Endothelial cell of umbilical vein (primary cell): ENCODE data around the gene CLCN4. TPM values are rescaled to one million over a fixed set of nuclear protein-coding genes. Genes with fewer than 3 reads are reported as not detected.

ENCODE experiments used
- BruUV-seq: library from RNA; stranded (reverse); fragments of 400-500 nt; replicated peaks from 2 replicates; lab custom pipeline; 2021; lab: Mats Ljungman, UMichigan
- CTCF ChIA-PET: fragments of 300-600, 350-600 bp; sonication (Branson Sonifier 250); formaldehyde crosslinking; loops from one replicate; lab custom pipeline; 2021; ENCODE audit warnings: antibody characterized with exemption, inconsistent platforms; lab: Charles Lee
- POLR2A ChIA-PET: fragments of 300-600, 350-600 bp; sonication (Branson Sonifier 250); formaldehyde crosslinking; loops from one replicate; lab custom pipeline; 2021; ENCODE audit warnings: antibody characterized with exemption, inconsistent platforms; lab: Charles Lee
- DNase-seq: peaks from one replicate; pipeline ENCODE4 v3.0.0-alpha.2; 2011; ENCODE audit warnings: low read depth, low spot score
- FAIRE-seq: peaks from 2 replicates; lab custom pipeline; 2011; peaks lifted over from hg19 to GRCh38; lab: Jason Lieb, UNC
- H2AFZ ChIP-seq: 2 replicates; pipeline ENCODE4 v1.6.0; 2012; ENCODE audit warnings: low read depth, low read length, control low read depth, inconsistent platforms
- H3K27ac ChIP-seq: 2 replicates; pipeline ENCODE4 v1.5.1; 2011; ENCODE audit warnings: low read depth, mild to moderate bottlenecking, control low read depth, low read length, moderate library complexity; ENCODE audit not compliant: insufficient read depth
- H3K27me3 ChIP-seq, 2 experiments: 2 replicates each; pipeline versions ENCODE4 v1.6.0 to v1.6.1; 2011; ENCODE audit warnings: low read length in 2 of 2, mixed read lengths in 1 of 2; ENCODE audit not compliant: control insufficient read depth in 2 of 2, insufficient read depth in 2 of 2
- H3K36me3 ChIP-seq, 2 experiments: 2 replicates in 1 of 2; 3 replicates in 1 of 2; pipeline ENCODE4 v1.5.1; 2011; ENCODE audit warnings: low read length in 2 of 2, mild to moderate bottlenecking in 1 of 2, moderate library complexity in 1 of 2; ENCODE audit not compliant: control insufficient read depth in 2 of 2, insufficient read depth in 2 of 2; ENCODE audit errors: extremely low read depth in 1 of 2
- H3K4me1 ChIP-seq: 3 replicates; pipeline ENCODE4 v1.5.1; 2011; ENCODE audit warnings: mild to moderate bottlenecking, low read length; ENCODE audit not compliant: control insufficient read depth, insufficient read depth; ENCODE audit errors: extremely low read depth
- H3K4me2 ChIP-seq: 2 replicates; pipeline ENCODE4 v1.6.1; 2011; ENCODE audit warnings: low read length, control low read depth, mixed read lengths; ENCODE audit not compliant: insufficient read depth
- H3K4me3 ChIP-seq, 3 experiments: fragments of 200-600 bp in 1 of 3; sonication (generic), shearing (Covaris generic) in 1 of 3; replicated peaks in 1 of 3; 2 replicates each; pipeline ENCODE4 v1.5.1; 2011 to 2016; ENCODE audit warnings: control low read depth in 3 of 3, low read length in 3 of 3, mild to moderate bottlenecking in 2 of 3, inconsistent platforms in 1 of 3, low read depth in 1 of 3, moderate library complexity in 1 of 3; ENCODE audit not compliant: insufficient read depth in 1 of 3
- H3K79me2 ChIP-seq: 2 replicates; pipeline ENCODE4 v1.6.0; 2012; ENCODE audit warnings: low read length, inconsistent platforms; ENCODE audit not compliant: control insufficient read depth, insufficient read depth
- H3K9ac ChIP-seq: replicated peaks from 2 replicates; pipeline ENCODE3; 2011; ENCODE audit warnings: low read length, control low read depth; ENCODE audit not compliant: insufficient read depth; ENCODE audit errors: extremely low read depth
- H3K9me1 ChIP-seq: replicated peaks from 3 replicates; pipeline ENCODE4 v1.6.0; 2011; ENCODE audit warnings: mild to moderate bottlenecking, low read length; ENCODE audit not compliant: control insufficient read depth, insufficient read depth; ENCODE audit errors: extremely low read depth
- H3K9me3 ChIP-seq: replicated peaks from 2 replicates; pipeline ENCODE4 v1.5.1; 2012; ENCODE audit warnings: low read length, inconsistent platforms; ENCODE audit not compliant: control insufficient read depth, insufficient read depth
- H4K20me1 ChIP-seq: replicated peaks from 2 replicates; pipeline ENCODE3; 2011; ENCODE audit warnings: mild to moderate bottlenecking, low read length; ENCODE audit not compliant: control insufficient read depth, insufficient read depth; ENCODE audit errors: extremely low read depth
- CTCF ChIP-seq, 2 donors: IDR thresholded peaks; 1 replicate in 1 of 2; 2 replicates in 1 of 2; pipeline ENCODE4 v1.5.1; 2011; ENCODE audit warnings: low read length in 2 of 2, mild to moderate bottlenecking in 2 of 2, moderate library complexity in 2 of 2, control low read depth in 1 of 2, inconsistent platforms in 1 of 2, low read depth in 1 of 2; ENCODE audit not compliant: insufficient read depth in 1 of 2; ENCODE audit errors: extremely low read depth in 1 of 2
- JUN ChIP-seq: IDR thresholded peaks from 2 replicates; pipeline ENCODE4 v1.6.1; 2011; ENCODE audit warnings: borderline replicate concordance, low read depth; ENCODE audit not compliant: insufficient read length, insufficient read depth
- MAX ChIP-seq: IDR thresholded peaks from 2 replicates; pipeline ENCODE4 v1.6.1; 2011; ENCODE audit not compliant: insufficient read depth, insufficient read length
- POLR2A ChIP-seq: IDR thresholded peaks from 2 replicates; pipeline ENCODE4 v1.6.1; 2012; ENCODE audit warnings: low read depth, mild to moderate bottlenecking, control low read depth, low read length
- POLR2AphosphoS5 ChIP-seq: IDR thresholded peaks from 2 replicates; pipeline ENCODE4 v1.6.1; 2012; ENCODE audit warnings: low read depth, mild to moderate bottlenecking, control low read depth, low read length, moderate library complexity; ENCODE audit not compliant: insufficient read depth
- dilution Hi-C: fragments of 300-500 bp; cut with MboI; formaldehyde crosslinking; loops from one replicate; pipeline ENCODE4 v1.15.0; 2019; ENCODE audit warnings: low sequenced_read_pairs; ENCODE audit not compliant: extremely low pct_ligation_motif_present
- intact Hi-C: fragments of 100-400 bp; cut with micrococcal nuclease; formaldehyde crosslinking; loops from one replicate; pipeline ENCODE4 v1.10.0; 2022
- polyA plus RNA-seq, 4 experiments: library from polyadenylated mRNA; depleted of rRNA in 3 of 4; stranded (reverse) in 3 of 4; unstranded in 1 of 4; fragments of >200 nt; gene quantifications; 2 replicates each; pipeline versions ENCODE4 v1.2.1 to v1.2.3, GENCODE V29; 2011 to 2012; ENCODE audit warnings: missing spikeins in 1 of 4
- total RNA-seq: library from RNA; stranded (reverse); gene quantifications from 2 replicates; pipeline ENCODE4 v1.2.3, GENCODE V29; 2021

CLCN4 gene
- total and polyA plus RNA-seq, 2 donors (not counting 3 experiments of a cell fraction or from before 2014, with no cell fraction given) = 7.6 to 19.8 TPM

- CTCF ChIA-PET = no interaction called here
- FAIRE-seq (no peak), DNase-seq (peak; percentile 2)
Measured at GRCh38 chrX:10243106-10243505, 86.3 kb downstream of the CLCN4 start.

More at GRCh38 chrX:10243106-10243505, 86.3 kb downstream of the CLCN4 start:
- no TSS peak for BruUV-seq
- no peaks in the 10 kb centered on the region for H3K79me2 ChIP-seq
- H3K9me3 ChIP-seq = no peaks in the 10 kb centered on the region
- no peak overlapping the region for H3K4me3 ChIP-seq
- dilution Hi-C loops = no loop called here
- H4K20me1 ChIP-seq = no peaks in the 10 kb centered on the region
- H2AFZ ChIP-seq = no peak overlapping the region
- H3K4me1 ChIP-seq = no peaks in the 10 kb centered on the region
- intact Hi-C loops = no loop called here
- POLR2A ChIA-PET = no interaction called here
- H3K27ac ChIP-seq = no peak overlapping the region
- no peak overlapping the region for H3K4me2 ChIP-seq
- H3K27me3 ChIP-seq = no peaks in the 10 kb centered on the region
- H3K9me1 ChIP-seq = no peaks in the 10 kb centered on the region
- H3K36me3 ChIP-seq = no peaks in the 10 kb centered on the region
- TF ChIP-seq POLR2AphosphoS5 (no peak), CTCF (IDR thresholded peaks at IDR 0.05; ENCODE audit: extremely low read depth in 1 of 2, insufficient read depth in 1 of 2, low read depth in 1 of 2, low read length in 2 of 2) (no peak), MAX (no peak), POLR2A (no peak), JUN (no peak)
- H3K9ac ChIP-seq = no peak overlapping the region
